Hepatic stellate cell (primary cell): ENCODE measurements around the gene ABHD16B.

Experiments used
- DNase-seq: peaks from one replicate; pipeline ENCODE4 v3.0.0; 2011; ENCODE audit warnings: low spot score

ABHD16B gene

GRCh38 chr20:63895952-63896263 is 34.6 kb downstream of the ABHD16B start:
- peak; percentile 29 for DNase-seq

- DNase-seq, result peak; percentile 45
Observed at GRCh38 chr20:63896264-63897105, 35.2 kb downstream of the ABHD16B start.

DNA sequence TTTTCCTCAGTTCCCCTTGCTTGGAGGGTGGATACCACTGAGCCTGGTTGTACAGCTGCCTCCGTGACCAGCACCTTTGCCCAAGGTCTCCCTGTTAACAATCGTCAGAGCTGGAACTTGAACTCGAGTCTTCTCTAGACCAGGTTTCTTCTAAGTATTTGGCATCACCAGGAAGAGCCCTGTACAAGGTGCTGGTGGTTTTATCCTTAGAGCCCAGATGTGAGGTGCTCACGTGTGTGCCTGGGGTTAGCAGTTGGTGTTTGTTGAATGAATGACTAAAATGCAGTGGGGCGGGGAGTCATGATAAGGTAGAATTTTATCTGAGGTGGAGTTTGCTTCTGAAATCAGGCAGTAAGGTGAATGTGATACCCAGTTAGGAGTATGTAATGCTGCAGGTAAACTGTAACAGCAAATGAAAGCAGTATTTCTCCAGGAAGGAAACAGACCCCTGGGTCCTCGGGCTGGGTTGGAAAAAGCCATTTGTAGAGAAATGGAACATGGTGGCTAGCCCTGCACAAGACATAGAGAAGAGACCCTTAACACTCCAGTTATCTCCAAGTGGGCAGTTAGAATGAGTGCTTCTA is 36.8 kb downstream of the ABHD16B start:
- no peak for DNase-seq

GRCh38 chr20:63898882-63899558 is 37.7 kb downstream of the ABHD16B start:
- no peak for DNase-seq

GRCh38 chr20:63900413-63900812 is 39.1 kb downstream of the ABHD16B start:
- DNase-seq, result no peak

GRCh38 chr20:63903796-63904561 is 42.7 kb downstream of the ABHD16B start:
- no peak for DNase-seq

GRCh38 chr20:63908008-63908682 is 46.8 kb downstream of the ABHD16B start:
- no peak for DNase-seq

DNA sequence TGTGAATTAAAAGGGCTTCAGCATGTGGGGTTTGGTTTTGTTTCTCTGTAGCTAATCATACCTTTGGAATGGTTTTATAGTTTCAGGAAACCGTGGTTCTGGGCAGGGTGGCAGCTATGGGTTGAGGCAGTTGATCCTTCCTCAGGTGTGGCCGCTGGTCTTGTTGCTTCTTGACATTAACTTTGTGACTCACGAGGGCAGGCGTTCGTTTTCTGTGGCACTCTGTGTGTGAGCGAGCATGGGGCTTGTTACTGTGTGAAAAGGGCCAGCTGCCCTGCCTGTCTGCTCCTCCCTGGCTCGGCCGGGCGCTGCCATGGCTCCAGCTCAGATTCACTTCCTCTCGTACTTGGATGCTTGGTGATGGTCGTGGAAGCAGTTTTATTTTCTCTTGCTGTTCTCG is 49.9 kb downstream of the ABHD16B start:
- no peak for DNase-seq
